ENCODE data around the gene LRMDA.
"Not testable (repeated sequence)": the region's sequence is repeated elsewhere in the genome, so short reads cannot be mapped to it uniquely, and the experiment has no call there.

The LRMDA gene

GRCh38 chr10:75589895-75590654, 158.7 kb downstream of the LRMDA start:
- DNase-seq (ENCODE audit: low read depth) = no peak

DNA sequence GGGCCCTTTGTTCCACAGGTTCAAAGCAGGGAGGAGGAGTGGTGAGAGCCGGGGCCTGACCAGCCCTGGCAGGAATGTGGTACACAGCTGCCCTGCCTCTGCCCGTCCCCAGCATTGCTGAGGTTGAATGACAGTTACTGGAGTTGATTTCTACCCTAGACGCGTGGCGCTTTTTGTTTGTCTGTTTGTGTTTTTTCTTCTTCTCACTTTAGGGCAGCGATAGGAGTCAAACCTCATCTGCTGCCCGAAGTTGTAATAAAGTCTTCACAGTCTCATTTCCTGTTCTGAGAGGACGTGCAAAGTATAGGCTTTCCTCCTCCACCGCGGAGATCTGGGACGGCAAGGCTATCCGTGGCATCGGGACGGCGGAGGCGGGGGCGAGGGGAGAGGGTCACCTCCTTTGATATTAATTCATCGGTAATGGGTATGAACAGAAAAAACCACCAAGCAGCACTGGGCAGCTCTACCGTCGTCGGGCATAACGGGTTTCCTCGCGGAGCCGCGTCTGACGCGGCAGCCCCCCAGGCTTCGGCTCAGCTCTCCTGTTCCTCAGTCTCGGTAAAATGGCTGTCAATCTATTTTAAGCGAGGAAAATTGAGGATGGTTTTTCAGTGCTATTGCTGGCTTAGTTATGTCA, 160.8 kb downstream of the LRMDA start:
- DNase-seq (ENCODE audit: low read depth) = no peak

DNA sequence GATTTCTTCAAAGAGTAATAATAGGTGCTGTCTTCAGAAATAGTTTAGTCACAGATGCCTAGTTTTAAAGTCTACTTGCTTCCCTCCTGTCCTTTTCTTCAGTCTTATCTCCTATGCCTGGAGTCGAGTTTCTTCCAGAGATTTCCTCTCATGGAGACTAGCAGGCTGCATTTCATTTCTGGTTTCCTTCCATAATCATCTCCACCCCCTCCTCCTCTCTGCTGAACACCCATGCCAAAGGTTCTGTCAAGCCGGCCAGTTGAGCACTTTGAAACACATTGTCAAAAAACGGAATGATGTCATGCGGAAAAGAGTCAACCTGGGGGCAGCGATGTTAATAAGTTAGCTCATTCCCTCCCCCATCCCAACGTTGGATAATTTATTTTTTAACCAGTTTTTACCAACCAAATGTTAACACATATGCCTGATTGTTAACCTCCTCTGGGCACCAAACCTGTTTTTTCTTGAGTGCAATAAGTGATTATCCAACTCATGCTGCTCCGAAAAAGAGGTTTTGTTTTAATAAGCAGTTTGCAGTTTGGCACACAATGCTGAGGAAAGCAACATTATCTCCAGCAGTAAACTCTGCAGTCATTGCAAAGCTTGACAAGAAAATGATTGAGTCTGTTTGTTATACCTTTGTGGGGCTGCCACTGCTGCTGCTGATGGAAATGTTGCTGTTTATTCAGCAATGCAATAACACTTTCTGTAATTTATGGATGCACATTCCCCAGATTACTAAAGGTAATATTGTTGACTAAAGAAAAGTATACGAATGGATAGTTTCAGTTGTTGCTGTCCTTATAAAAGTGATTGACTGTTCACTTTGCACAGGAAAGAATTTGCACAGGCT, 161.6 kb downstream of the LRMDA start:
- no peak for DNase-seq (ENCODE audit: low read depth)

GRCh38 chr10:75593692-75594556, 162.5 kb downstream of the LRMDA start:
- DNase-seq (ENCODE audit: low read depth) = no peak

DNA sequence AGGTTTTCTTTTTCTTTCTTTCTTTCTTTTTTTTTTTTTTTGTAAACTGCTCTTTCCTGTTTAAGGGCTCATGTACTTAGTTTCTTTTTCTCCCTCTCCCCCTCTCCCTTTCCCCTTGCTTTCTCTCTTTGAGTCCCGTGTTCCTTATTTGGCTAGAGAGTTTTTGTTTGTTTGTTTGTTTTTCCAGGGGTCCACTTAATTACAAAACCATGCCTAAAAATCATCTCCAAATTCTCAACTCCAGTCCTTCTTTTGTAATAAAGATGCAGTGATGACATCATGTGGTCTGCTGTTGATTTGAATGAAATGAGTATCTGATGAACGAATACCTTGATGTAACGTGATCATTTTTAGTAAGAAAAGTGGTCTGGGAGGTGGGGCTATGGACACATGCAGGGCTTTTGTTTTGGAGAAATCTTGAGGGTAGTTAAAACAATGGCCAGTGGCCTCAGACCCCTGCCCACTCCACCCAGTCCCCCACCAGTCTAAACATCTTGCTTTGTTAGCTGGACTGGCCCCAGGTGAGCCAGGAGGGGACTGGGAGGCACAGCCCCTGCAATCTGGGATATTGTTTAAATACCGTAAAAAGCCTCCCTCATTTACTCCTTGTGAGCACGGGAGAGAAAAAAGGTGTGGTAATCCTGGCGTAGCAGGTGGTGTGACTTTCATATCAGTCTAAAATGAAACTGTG, 165.7 kb downstream of the LRMDA start:
- no peak for DNase-seq (ENCODE audit: low read depth)

DNA sequence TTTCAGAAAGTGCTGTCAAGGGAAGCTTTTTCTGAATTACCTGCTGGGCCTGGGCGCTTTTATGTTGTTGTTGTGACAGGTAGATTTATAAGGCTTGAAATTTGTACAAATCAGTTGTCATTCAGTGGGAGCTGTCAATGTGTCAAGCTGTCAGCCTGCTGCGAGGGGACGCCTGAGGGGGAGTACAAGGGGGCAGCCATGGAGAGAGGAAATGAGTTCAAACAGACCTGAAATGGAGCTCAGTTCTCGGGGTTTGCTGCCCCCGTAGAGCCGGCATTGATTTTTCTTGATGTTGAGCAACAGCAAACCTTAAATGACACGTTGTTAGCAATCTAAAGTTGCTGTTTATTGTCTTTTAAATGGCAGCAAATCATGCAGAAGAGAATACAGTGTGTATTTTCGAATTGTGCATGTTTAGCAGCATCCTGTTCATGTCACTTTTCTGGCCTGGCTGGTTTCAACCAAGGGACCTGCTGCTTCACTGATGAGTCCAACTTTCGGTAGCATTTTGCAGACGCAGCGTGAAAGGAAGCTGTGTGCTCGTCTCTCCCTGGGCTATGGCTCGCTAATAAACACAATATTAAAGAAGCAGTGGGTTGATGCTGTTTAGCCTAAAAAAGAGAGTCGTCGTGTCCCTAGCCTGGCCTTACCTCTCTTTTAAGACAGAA, 166.5 kb downstream of the LRMDA start:
- no peak for DNase-seq (ENCODE audit: low read depth)

GRCh38 chr10:75598998-75599397, 167.6 kb downstream of the LRMDA start:
- no peak for DNase-seq (ENCODE audit: low read depth)

GRCh38 chr10:75599875-75600648, 168.6 kb downstream of the LRMDA start:
- DNase-seq (ENCODE audit: low read depth) = no peak

DNA sequence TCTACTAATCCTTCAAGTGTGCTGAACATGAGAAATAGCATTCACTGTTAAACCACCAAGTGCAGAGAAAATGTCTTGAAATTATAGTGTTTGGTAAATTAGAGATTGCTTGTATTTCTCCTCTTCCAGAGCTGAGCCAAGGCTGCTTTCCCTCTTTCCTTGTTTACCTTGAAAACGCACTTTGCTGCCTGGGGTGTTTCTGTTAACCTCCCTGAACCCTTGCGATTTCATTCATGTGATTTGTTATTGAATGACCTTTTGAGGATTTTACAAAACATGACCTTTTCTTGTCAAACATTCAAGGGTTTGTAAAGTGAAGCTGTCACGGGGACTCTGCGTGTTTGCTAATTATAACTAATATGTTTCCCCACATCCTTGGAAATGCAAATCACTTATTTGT, 169.4 kb downstream of the LRMDA start:
- DNase-seq (ENCODE audit: low read depth) = no peak

DNA sequence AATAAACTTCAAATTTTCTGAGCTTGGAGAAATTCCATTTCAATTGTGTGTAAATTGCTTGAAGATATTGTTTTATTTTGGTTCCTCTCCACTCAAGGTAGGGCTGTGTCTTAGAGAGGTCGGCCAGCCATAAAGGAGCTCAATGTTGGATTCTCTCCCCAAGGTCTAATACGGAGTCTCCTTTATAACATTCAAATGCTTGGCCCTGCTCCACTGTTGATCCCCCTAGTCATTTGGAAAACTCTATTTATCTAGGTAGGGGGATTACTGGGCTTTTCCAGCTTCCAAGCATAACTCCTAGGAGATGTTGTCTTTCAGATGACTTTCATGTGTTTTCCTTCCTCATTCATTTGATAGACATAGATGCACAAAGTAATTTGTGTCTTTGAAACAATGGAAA, 170.9 kb downstream of the LRMDA start:
- DNase-seq (ENCODE audit: low read depth) = no peak

DNA sequence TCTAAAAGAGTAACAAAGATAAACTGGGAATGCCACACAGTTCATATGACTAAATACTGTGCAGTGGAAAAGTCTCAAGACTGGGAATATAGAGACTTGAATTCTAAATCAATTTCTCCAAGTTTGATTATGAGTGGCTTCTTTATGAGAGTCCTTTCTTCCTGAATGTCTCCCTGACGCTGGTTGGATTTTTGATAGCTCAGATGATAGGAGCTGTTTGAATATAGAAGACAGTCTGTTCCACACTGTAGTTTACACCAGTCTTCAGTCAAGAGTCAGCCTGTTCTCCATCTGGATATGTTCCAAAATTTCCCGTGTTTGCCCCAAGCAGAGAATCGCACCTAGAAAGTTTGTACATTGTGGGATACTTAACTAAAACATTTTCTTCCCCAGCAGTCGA, 173.7 kb downstream of the LRMDA start:
- DNase-seq (ENCODE audit: low read depth) = no peak

GRCh38 chr10:75605795-75606194, 174.4 kb downstream of the LRMDA start:
- not testable (repeated sequence) for DNase-seq (ENCODE audit: low read depth)

DNA sequence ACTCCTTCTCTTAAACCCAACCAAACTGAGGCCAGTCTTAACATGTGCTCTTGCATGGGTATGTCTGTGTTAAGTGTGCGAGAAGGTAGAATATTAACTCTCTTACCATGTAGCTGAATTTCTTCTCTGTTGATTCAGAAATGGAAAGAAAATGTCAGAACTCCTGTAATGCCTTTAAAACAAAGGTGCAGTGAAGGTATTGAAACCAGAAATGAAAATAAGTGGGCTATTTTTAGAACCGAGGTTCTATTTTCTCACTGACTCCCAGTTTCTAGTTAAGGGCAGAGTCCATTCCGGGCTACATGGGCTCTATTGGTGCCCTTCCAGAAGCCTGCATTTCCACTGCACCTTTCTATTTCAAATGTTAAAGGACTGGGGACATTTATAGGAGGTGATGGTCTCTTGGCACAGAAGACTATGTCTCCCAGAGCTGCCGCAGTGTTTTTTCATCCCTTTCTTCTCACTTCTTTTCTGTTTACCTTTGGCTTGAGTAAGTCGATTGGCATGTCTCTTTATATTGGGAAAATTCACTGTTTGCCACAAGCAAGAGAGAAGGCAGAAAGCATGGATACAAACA, 174.9 kb downstream of the LRMDA start:
- DNase-seq (ENCODE audit: low read depth) = no peak

DNA sequence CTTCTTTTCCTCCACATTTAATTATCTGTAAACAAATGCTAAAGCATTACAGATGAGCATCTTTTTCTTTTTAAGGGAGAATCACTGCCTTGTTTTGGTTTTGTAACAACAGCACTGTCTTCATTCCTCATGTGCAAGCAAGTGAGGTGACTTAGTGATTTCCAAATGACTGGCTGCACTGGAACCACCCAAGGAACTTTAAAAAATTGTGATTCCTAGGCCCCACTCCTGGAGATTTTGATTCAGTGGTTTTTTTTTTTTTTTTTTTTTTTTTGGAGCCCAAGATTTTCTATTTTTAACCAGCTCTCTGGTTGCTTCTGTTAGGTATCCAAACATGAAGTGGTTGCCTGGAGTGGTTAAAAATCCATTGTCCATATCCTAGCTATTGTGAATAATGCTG, 176.2 kb downstream of the LRMDA start:
- DNase-seq (ENCODE audit: low read depth) = no peak

- no peak for DNase-seq (ENCODE audit: low read depth)
Observed at GRCh38 chr10:75610183-75610582, 178.8 kb downstream of the LRMDA start.

GRCh38 chr10:75611172-75611992, 180.0 kb downstream of the LRMDA start:
- no peak for DNase-seq (ENCODE audit: low read depth)

DNA sequence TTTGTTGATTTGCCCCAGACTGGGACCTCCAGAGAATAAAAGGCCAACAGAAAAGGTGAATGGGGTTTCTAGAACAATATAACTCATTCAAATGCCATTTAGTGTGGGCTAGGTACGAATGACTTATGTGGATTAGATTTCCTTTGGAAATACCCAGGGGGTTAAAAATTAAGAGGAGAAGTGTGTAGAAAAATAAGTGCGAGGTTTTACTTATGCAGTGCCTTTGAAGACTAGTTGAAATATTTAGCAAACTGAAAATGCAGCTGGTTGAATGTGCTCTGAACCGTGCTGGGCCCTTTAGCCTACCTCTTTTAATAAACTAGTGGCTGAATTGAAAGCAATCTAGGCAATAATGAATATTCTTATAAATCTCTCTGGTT, 180.6 kb downstream of the LRMDA start:
- no peak for DNase-seq (ENCODE audit: low read depth)

DNA sequence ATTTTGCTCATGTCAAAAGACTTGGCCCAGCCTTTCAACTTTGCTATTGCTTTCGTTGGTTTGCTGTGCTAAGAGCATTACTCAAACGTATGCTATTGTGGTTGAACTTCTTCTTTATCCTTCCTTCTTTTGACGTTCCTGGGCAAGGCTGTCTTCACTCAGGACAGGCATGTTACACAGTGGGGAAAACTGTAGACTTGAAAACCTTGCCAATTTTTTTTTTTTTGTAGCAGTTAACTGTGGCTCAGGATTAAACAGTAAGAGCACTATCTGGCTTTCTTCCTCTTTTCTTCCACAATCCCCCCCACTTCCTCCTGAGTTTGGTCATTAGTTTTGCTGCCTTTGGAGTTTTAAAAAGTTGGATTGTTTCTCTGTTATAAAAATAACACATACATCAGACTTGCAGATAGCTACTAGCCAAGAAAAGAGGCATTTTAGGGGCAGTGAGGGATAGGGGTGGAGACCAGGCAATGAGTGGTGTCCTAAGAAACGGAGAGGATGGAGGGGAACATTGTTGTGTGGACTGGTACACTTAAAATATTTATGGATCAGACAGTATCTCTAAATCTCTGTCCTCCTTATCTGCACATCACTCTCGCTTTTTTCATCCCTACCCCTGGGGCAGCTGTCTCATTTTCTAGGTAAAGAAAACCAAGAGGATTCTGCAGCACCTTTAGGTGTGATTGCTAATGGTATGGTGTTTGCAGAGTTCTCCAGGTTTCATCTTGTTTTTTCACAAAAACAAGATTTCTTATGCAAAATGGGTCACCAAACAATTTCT, 181.7 kb downstream of the LRMDA start:
- DNase-seq (ENCODE audit: low read depth) = no peak

All from ELR (cell line).